IMR-90 (cell line): ENCODE measurements around the gene PRF1. TPM values are rescaled to one million over a fixed set of nuclear protein-coding genes. Genes with fewer than 3 reads are reported as not detected.

Experiments
- ATAC-seq: fragments of 200-7000 bp; cut with Tn5 transposase; 2 replicates; pipeline ENCODE4 v1.9.1; 2020; ENCODE audit warnings: low read depth, mild to moderate bottlenecking, moderate library complexity
- BruUV-seq: library from RNA; stranded (reverse); fragments of 400-500 nt; replicated peaks from 2 replicates; lab custom pipeline; 2021; lab: Mats Ljungman, UMichigan
- CTCF ChIA-PET: fragments of 300-600 bp; formaldehyde crosslinking; extraction: SDS; loops from one replicate; lab custom pipeline; 2021; ENCODE audit warnings: antibody characterized with exemption; lab: Yijun Ruan, JAX
- POLR2A ChIA-PET: fragments of 300-600 bp; sonication (Branson Sonifier 250); formaldehyde crosslinking; loops from one replicate; lab custom pipeline; 2022; ENCODE audit warnings: antibody characterized with exemption; ENCODE audit not compliant: unreplicated experiment; lab: Charles Lee
- DNase-seq: peaks from one replicate; pipeline ENCODE4 v3.0.0; 2013
- H2AFZ ChIP-seq: replicated peaks from 2 replicates; pipeline ENCODE3; 2013; ENCODE audit warnings: low read length, mild to moderate bottlenecking; ENCODE audit not compliant: poor library complexity
- H2AK5ac ChIP-seq: 2 replicates; pipeline ENCODE4 v1.6.1; 2013; ENCODE audit warnings: low read depth, low read length, inconsistent platforms
- H2AK9ac ChIP-seq: replicated peaks from 2 replicates; pipeline ENCODE3; 2013; ENCODE audit warnings: mild to moderate bottlenecking, low read depth, low read length, moderate library complexity; ENCODE audit not compliant: poor library complexity
- H2BK120ac ChIP-seq: 2 replicates; pipeline ENCODE4 v1.6.1; 2013; ENCODE audit warnings: low read depth, low read length, inconsistent platforms
- H2BK15ac ChIP-seq: 3 replicates; pipeline ENCODE4 v1.6.1; 2013; ENCODE audit warnings: low read depth, low read length, inconsistent platforms
- H2BK20ac ChIP-seq: 2 replicates; pipeline ENCODE4 v1.6.1; 2013; ENCODE audit warnings: low read depth, mild to moderate bottlenecking, inconsistent platforms, low read length, moderate library complexity
- H2BK5ac ChIP-seq: 2 replicates; pipeline ENCODE4 v1.6.1; 2013; ENCODE audit warnings: mild to moderate bottlenecking, low read depth, low read length, inconsistent platforms; ENCODE audit not compliant: poor library complexity, severe bottlenecking
- H3K14ac ChIP-seq: replicated peaks from 2 replicates; pipeline ENCODE4 v1.6.1; 2013; ENCODE audit warnings: low read depth, low read length, inconsistent platforms
- H3K18ac ChIP-seq: 2 replicates; pipeline ENCODE4 v1.6.1; 2013; ENCODE audit warnings: low read depth, low read length, control low read depth
- H3K23ac ChIP-seq: 2 replicates; pipeline ENCODE4 v1.6.1; 2013; ENCODE audit warnings: low read depth, low read length, inconsistent platforms
- H3K27ac ChIP-seq: 2 replicates; pipeline ENCODE4 v1.5.1; 2013; ENCODE audit warnings: mild to moderate bottlenecking, control low read depth, low read length; ENCODE audit not compliant: insufficient read depth
- H3K27me3 ChIP-seq: 2 replicates; pipeline ENCODE4 v1.6.1; 2013; ENCODE audit warnings: low read length; ENCODE audit not compliant: control insufficient read depth, insufficient read depth
- H3K36me3 ChIP-seq: 2 replicates; pipeline ENCODE4 v1.6.1; 2013; ENCODE audit warnings: low read length, mixed read lengths; ENCODE audit not compliant: control insufficient read depth, insufficient read depth
- H3K4ac ChIP-seq: 2 replicates; pipeline ENCODE4 v1.6.1; 2013; ENCODE audit warnings: low read depth, low read length, inconsistent platforms
- H3K4me1 ChIP-seq: 2 replicates; pipeline ENCODE4 v1.6.1; 2013; ENCODE audit warnings: low read length, mixed read lengths; ENCODE audit not compliant: control insufficient read depth, insufficient read depth
- H3K4me2 ChIP-seq: 2 replicates; pipeline ENCODE4 v1.6.1; 2013; ENCODE audit warnings: low read depth, mild to moderate bottlenecking, control low read depth, low read length, moderate library complexity
- H3K4me3 ChIP-seq: 2 replicates; pipeline ENCODE4 v1.5.1; 2013; ENCODE audit warnings: low read depth, mild to moderate bottlenecking, control low read depth, low read length, moderate library complexity; ENCODE audit not compliant: insufficient read depth
- H3K56ac ChIP-seq: 2 replicates; pipeline ENCODE4 v1.6.1; 2013; ENCODE audit warnings: low read length, inconsistent platforms; ENCODE audit not compliant: insufficient read depth; ENCODE audit errors: extremely low read depth
- H3K79me1 ChIP-seq, 2 experiments: 2 replicates each; pipeline ENCODE4 v1.6.1; 2013; ENCODE audit warnings: low read length in 2 of 2, inconsistent platforms in 1 of 2, low read depth in 1 of 2
- H3K9ac ChIP-seq: 2 replicates; pipeline ENCODE4 v1.6.1; 2013; ENCODE audit warnings: low read depth, low read length, control low read depth
- H3K9me1 ChIP-seq: 2 replicates; pipeline ENCODE4 v1.6.1; 2013; ENCODE audit warnings: low read length, inconsistent platforms; ENCODE audit not compliant: insufficient read depth
- H3K9me3 ChIP-seq: 2 replicates; pipeline ENCODE4 v1.6.1; 2013; ENCODE audit warnings: low read length; ENCODE audit not compliant: control insufficient read depth, insufficient read depth
- H4K20me1 ChIP-seq: 2 replicates; pipeline ENCODE4 v1.6.1; 2013; ENCODE audit warnings: low read length, inconsistent platforms; ENCODE audit not compliant: insufficient read depth
- H4K5ac ChIP-seq: 2 replicates; pipeline ENCODE4 v1.6.1; 2013; ENCODE audit warnings: mild to moderate bottlenecking, low read depth, low read length, control low read depth
- H4K8ac ChIP-seq, 2 experiments: 2 replicates each; pipeline ENCODE4 v1.6.1; 2013; ENCODE audit warnings: low read depth in 2 of 2, low read length in 2 of 2, control low read depth in 1 of 2, inconsistent platforms in 1 of 2
- H4K91ac ChIP-seq: 2 replicates; pipeline ENCODE4 v1.6.1; 2013; ENCODE audit warnings: low read depth, low read length, inconsistent platforms; ENCODE audit not compliant: insufficient read depth
- BHLHE40 ChIP-seq: fragments of 150-350 bp; IDR thresholded peaks from 2 replicates; pipeline ENCODE4 v1.6.1; 2016; ENCODE audit warnings: mild to moderate bottlenecking, low read depth, low read length
- CEBPB ChIP-seq: IDR thresholded peaks from 2 replicates; pipeline ENCODE4 v1.6.1; 2012; ENCODE audit warnings: low read depth, low read length, improper control_type of control experiment
- CHD1 ChIP-seq: IDR thresholded peaks from 2 replicates; pipeline ENCODE4 v1.6.1; 2012; ENCODE audit warnings: low read depth, low read length, improper control_type of control experiment
- CTCF ChIP-seq: conservative IDR thresholded peaks from 2 replicates; pipeline ENCODE4 v1.5.1; 2012; ENCODE audit warnings: mild to moderate bottlenecking, low read depth, low read length, improper control_type of control experiment
- ELK1 ChIP-seq: fragments of 150-350 bp; IDR thresholded peaks from 2 replicates; pipeline ENCODE4 v1.6.1; 2016; ENCODE audit warnings: low read depth, mild to moderate bottlenecking, low read length, moderate library complexity, borderline replicate concordance
- FOS ChIP-seq: fragments of 150-350 bp; IDR thresholded peaks from 2 replicates; pipeline ENCODE4 v1.6.1; 2016; ENCODE audit warnings: low read depth, low read length
- MAFK ChIP-seq: IDR thresholded peaks from 2 replicates; pipeline ENCODE4 v1.6.1; 2012; ENCODE audit warnings: low read depth, low read length, improper control_type of control experiment
- MAZ ChIP-seq: IDR thresholded peaks from 2 replicates; pipeline ENCODE4 v1.6.1; 2012; ENCODE audit warnings: low read depth, mild to moderate bottlenecking, low read length, improper control_type of control experiment, moderate library complexity, borderline replicate concordance
- MXI1 ChIP-seq: IDR thresholded peaks from 2 replicates; pipeline ENCODE4 v1.6.1; 2012; ENCODE audit warnings: low read depth, mild to moderate bottlenecking, low read length, moderate library complexity, borderline replicate concordance
- NFE2L2 ChIP-seq: fragments of 150-350 bp; IDR thresholded peaks from 2 replicates; pipeline ENCODE4 v1.6.1; 2016; ENCODE audit warnings: low read depth, mild to moderate bottlenecking, low read length
- POLR2A ChIP-seq: IDR thresholded peaks from 2 replicates; pipeline ENCODE4 v1.6.1; 2012; ENCODE audit warnings: mild to moderate bottlenecking, low read depth, low read length
- RAD21 ChIP-seq: IDR thresholded peaks from 2 replicates; pipeline ENCODE4 v1.6.1; 2012; ENCODE audit warnings: low read length, improper control_type of control experiment
- RCOR1 ChIP-seq: IDR thresholded peaks from 2 replicates; pipeline ENCODE4 v1.6.1; 2012; ENCODE audit warnings: mild to moderate bottlenecking, low read length, improper control_type of control experiment; ENCODE audit not compliant: insufficient replicate concordance
- RFX5 ChIP-seq: IDR thresholded peaks from 2 replicates; pipeline ENCODE4 v1.8.0; 2012; ENCODE audit warnings: low read depth, mild to moderate bottlenecking, low read length, moderate library complexity
- SMC3 ChIP-seq: fragments of 150-350 bp; IDR thresholded peaks from 2 replicates; pipeline ENCODE4 v1.6.1; 2016; ENCODE audit warnings: low read depth, mild to moderate bottlenecking, antibody characterized with exemption, low read length, moderate library complexity
- USF2 ChIP-seq: fragments of 150-350 bp; IDR thresholded peaks from 2 replicates; pipeline ENCODE4 v1.6.1; 2017; ENCODE audit warnings: mild to moderate bottlenecking, antibody characterized with exemption, low read length, low read depth
- WGBS, 2 experiments: methylation state at CpG; one replicate each; pipeline versions ENCODE4 v1.1.5 to v1.1.7; 2013; ENCODE audit warnings: missing lambda C conversion rate in 2 of 2; ENCODE audit not compliant: insufficient read length in 1 of 2; ENCODE audit errors: extremely low coverage in 2 of 2; 5-methylcytosine and 5-hydroxymethylcytosine counted together
- dilution Hi-C: fragments of 300-500 bp; cut with HindIII; formaldehyde crosslinking; loops from one replicate; pipeline ENCODE4 v1.14.3; 2018; ENCODE audit warnings: low sequenced_read_pairs; ENCODE audit not compliant: unreplicated experiment
- in situ Hi-C: fragments of 300-500 bp; cut with MboI; formaldehyde crosslinking; loops from 3 replicates; pipeline ENCODE4 v1.14.3; 2019; ENCODE audit warnings: low sequenced_read_pairs, inconsistent platforms, mixed read lengths
- intact Hi-C: fragments of 100-400 bp; cut with micrococcal nuclease; formaldehyde crosslinking; loops from 2 replicates; pipeline ENCODE4 v1.10.0; 2022
- polyA plus RNA-seq, 3 experiments: library from polyadenylated mRNA; depleted of rRNA; stranded (reverse); fragments of >200 nt; gene quantifications; 2 replicates each; pipeline ENCODE4 v1.2.3, GENCODE V29; 2012; ENCODE audit warnings: low replicate concordance in 1 of 3
- total RNA-seq: library from RNA; depleted of rRNA; stranded (reverse); fragments of >200 nt; gene quantifications from 2 replicates; pipeline ENCODE4 v1.2.3, GENCODE V29; 2012

The PRF1 gene
- total and polyA plus RNA-seq, 2 of the 4 experiments (the other 2 are of a cell fraction): not detected

- no peak overlapping the region for H3K18ac ChIP-seq
- H2BK15ac ChIP-seq: no peak overlapping the region
- CTCF ChIA-PET: no interaction called here
- H3K4ac ChIP-seq: no peak overlapping the region
- H3K4me1 ChIP-seq: no peaks in the 10 kb centered on the region
- no peaks in the 10 kb centered on the region for H3K9me1 ChIP-seq
- intact Hi-C loops (no loop called here), dilution Hi-C loops (no loop called here), in situ Hi-C loops (no loop called here)
- no peak overlapping the region for H3K4me2 ChIP-seq
- no peaks in the 10 kb centered on the region for H3K36me3 ChIP-seq
- no peak overlapping the region for H2BK20ac ChIP-seq
- no peak overlapping the region for H2BK120ac ChIP-seq
- peaks cover 3% of the 10 kb centered on the region for H3K27me3 ChIP-seq
- no peaks in the 10 kb centered on the region for H4K20me1 ChIP-seq
- H3K9ac ChIP-seq: no peak overlapping the region
- H4K91ac ChIP-seq: no peak overlapping the region
- no peak overlapping the region for H2AK5ac ChIP-seq
- no peak overlapping the region for H2AFZ ChIP-seq
- DNase-seq: no peak
- no peak overlapping the region for H4K5ac ChIP-seq
- POLR2A ChIA-PET: no interaction called here
- no peak overlapping the region for H4K8ac ChIP-seq
- no peaks in the 10 kb centered on the region; the same call in 1 of the 2 replicates for H3K9me3 ChIP-seq
- no TSS peak for BruUV-seq
- no peak overlapping the region for H2AK9ac ChIP-seq
- WGBS, 2 experiments: no CpG with 5 or more reads among the region's 2 CpGs
- H3K4me3 ChIP-seq: no peak overlapping the region
- ATAC-seq: no peak
- H3K23ac ChIP-seq: no peak overlapping the region
- no peak for TF ChIP-seq MXI1
- no peak for TF ChIP-seq USF2
- TF ChIP-seq RAD21: no peak
- TF ChIP-seq BHLHE40: no peak
- no peak for TF ChIP-seq NFE2L2
- no peak for TF ChIP-seq FOS
- no peak for TF ChIP-seq CHD1
- no peak for TF ChIP-seq SMC3
- TF ChIP-seq ELK1: no peak
- TF ChIP-seq MAZ: no peak
- no peak for TF ChIP-seq CTCF
- no peak for TF ChIP-seq RFX5
- no peak for TF ChIP-seq MAFK
- no peak for TF ChIP-seq RCOR1
- no peak for TF ChIP-seq POLR2A
- TF ChIP-seq CEBPB: no peak
- no peak overlapping the region for H3K14ac ChIP-seq
- H3K79me1 ChIP-seq: no peaks in the 10 kb centered on the region
- H3K27ac ChIP-seq: no peak overlapping the region
- H2BK5ac ChIP-seq: no peak overlapping the region
- H3K56ac ChIP-seq: no peak overlapping the region
These were observed 11.4 kb upstream of the PRF1 start for GRCh38 chr10:70613941-70614340.
